ENCODE results near the gene MYBBP1A. TPM values are rescaled to one million over a fixed set of nuclear protein-coding genes. Genes with fewer than 3 reads are reported as not detected.

MYBBP1A gene
- total and polyA plus RNA-seq, 2 of the 13 experiments (the other 11 are each of a cell fraction or from before 2014, with no cell fraction given) = 18.6 to 54.8 TPM

DNA sequence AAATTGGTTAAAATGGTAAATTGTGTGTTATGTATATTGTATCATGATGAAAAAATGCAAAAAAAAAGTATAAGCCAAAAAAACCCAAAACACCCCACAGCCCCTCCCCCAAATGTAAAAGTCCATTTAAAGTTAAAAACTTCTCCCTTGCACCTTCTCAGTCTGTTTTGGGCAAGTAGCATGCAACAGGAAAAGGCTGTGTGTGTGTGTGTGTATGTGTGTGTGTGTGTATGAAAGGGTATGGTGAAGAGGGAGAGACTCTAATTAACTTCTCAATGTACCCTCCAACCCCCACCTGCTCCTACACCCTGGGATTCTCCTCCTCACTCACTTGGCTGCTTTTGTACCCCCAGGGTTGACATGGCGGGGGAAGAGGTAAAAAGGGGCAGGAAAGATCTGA lies 14.4 kb upstream of the MYBBP1A start (continued):
- TF ChIP-seq TCF7 (IDR thresholded peaks at IDR 0.05; ENCODE audit: low read depth) = no peak
- no peak for TF ChIP-seq ZNF619 (CRISPR knock-in tag; IDR thresholded peaks at IDR 0.05)
- TF ChIP-seq, protein P1, sequence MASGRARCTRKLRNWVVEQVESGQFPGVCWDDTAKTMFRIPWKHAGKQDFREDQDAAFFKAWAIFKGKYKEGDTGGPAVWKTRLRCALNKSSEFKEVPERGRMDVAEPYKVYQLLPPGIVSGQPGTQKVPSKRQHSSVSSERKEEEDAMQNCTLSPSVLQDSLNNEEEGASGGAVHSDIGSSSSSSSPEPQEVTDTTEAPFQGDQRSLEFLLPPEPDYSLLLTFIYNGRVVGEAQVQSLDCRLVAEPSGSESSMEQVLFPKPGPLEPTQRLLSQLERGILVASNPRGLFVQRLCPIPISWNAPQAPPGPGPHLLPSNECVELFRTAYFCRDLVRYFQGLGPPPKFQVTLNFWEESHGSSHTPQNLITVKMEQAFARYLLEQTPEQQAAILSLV (CRISPR knock-in tag; IDR thresholded peaks at IDR 0.05; ENCODE audit: borderline replicate concordance) = no peak
- TF ChIP-seq, protein P2, sequence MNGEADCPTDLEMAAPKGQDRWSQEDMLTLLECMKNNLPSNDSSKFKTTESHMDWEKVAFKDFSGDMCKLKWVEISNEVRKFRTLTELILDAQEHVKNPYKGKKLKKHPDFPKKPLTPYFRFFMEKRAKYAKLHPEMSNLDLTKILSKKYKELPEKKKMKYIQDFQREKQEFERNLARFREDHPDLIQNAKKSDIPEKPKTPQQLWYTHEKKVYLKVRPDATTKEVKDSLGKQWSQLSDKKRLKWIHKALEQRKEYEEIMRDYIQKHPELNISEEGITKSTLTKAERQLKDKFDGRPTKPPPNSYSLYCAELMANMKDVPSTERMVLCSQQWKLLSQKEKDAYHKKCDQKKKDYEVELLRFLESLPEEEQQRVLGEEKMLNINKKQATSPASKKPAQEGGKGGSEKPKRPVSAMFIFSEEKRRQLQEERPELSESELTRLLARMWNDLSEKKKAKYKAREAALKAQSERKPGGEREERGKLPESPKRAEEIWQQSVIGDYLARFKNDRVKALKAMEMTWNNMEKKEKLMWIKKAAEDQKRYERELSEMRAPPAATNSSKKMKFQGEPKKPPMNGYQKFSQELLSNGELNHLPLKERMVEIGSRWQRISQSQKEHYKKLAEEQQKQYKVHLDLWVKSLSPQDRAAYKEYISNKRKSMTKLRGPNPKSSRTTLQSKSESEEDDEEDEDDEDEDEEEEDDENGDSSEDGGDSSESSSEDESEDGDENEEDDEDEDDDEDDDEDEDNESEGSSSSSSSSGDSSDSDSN (CRISPR knock-in tag; IDR thresholded peaks at IDR 0.05) = no peak
- TF ChIP-seq, protein P3, sequence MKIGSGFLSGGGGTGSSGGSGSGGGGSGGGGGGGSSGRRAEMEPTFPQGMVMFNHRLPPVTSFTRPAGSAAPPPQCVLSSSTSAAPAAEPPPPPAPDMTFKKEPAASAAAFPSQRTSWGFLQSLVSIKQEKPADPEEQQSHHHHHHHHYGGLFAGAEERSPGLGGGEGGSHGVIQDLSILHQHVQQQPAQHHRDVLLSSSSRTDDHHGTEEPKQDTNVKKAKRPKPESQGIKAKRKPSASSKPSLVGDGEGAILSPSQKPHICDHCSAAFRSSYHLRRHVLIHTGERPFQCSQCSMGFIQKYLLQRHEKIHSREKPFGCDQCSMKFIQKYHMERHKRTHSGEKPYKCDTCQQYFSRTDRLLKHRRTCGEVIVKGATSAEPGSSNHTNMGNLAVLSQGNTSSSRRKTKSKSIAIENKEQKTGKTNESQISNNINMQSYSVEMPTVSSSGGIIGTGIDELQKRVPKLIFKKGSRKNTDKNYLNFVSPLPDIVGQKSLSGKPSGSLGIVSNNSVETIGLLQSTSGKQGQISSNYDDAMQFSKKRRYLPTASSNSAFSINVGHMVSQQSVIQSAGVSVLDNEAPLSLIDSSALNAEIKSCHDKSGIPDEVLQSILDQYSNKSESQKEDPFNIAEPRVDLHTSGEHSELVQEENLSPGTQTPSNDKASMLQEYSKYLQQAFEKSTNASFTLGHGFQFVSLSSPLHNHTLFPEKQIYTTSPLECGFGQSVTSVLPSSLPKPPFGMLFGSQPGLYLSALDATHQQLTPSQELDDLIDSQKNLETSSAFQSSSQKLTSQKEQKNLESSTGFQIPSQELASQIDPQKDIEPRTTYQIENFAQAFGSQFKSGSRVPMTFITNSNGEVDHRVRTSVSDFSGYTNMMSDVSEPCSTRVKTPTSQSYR (CRISPR knock-in tag; IDR thresholded peaks at IDR 0.05; ENCODE audit: borderline replicate concordance) = no peak
- TF ChIP-seq ZNF34 (CRISPR knock-in tag; IDR thresholded peaks at IDR 0.05; ENCODE audit: borderline replicate concordance) = no peak
- TF ChIP-seq, protein P4, sequence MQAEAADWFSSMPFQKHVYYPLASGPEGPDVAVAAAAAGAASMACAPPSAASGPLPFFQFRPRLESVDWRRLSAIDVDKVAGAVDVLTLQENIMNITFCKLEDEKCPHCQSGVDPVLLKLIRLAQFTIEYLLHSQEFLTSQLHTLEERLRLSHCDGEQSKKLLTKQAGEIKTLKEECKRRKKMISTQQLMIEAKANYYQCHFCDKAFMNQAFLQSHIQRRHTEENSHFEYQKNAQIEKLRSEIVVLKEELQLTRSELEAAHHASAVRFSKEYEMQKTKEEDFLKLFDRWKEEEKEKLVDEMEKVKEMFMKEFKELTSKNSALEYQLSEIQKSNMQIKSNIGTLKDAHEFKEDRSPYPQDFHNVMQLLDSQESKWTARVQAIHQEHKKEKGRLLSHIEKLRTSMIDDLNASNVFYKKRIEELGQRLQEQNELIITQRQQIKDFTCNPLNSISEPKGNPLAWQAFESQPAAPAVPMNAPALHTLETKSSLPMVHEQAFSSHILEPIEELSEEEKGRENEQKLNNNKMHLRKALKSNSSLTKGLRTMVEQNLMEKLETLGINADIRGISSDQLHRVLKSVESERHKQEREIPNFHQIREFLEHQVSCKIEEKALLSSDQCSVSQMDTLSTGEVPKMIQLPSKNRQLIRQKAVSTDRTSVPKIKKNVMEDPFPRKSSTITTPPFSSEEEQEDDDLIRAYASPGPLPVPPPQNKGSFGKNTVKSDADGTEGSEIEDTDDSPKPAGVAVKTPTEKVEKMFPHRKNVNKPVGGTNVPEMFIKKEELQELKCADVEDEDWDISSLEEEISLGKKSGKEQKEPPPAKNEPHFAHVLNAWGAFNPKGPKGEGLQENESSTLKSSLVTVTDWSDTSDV (CRISPR knock-in tag; IDR thresholded peaks at IDR 0.05) = no peak
- TF ChIP-seq KMT2A (CRISPR knock-in tag; IDR thresholded peaks at IDR 0.05) = no peak
- no peak for TF ChIP-seq TAF1 (CRISPR knock-in tag; IDR thresholded peaks at IDR 0.05)
- no peak for TF ChIP-seq ARHGAP35 (CRISPR knock-in tag; IDR thresholded peaks at IDR 0.05; ENCODE audit: borderline replicate concordance)
- TF ChIP-seq BCL6 (CRISPR knock-in tag; IDR thresholded peaks at IDR 0.05) = no peak
- no peak for TF ChIP-seq ZNF605 (CRISPR knock-in tag; IDR thresholded peaks at IDR 0.05)
